ENCODE data around the gene PBX4.

The PBX4 gene

GRCh38 chr19:19649580-19649995 is 31.1 kb upstream of the PBX4 start:
- DNase-seq (ENCODE audit: low read depth in 2 of 2), result no peak

GRCh38 chr19:19649155-19649554 is 30.7 kb upstream of the PBX4 start:
- DNase-seq (ENCODE audit: low read depth in 2 of 2), result no peak

- no peak for DNase-seq (ENCODE audit: low read depth in 2 of 2)
Observed at GRCh38 chr19:19647037-19647835, 28.7 kb upstream of the PBX4 start.

- no peak for DNase-seq (ENCODE audit: low read depth in 2 of 2)
Observed at GRCh38 chr19:19645233-19645870, 26.9 kb upstream of the PBX4 start.

GRCh38 chr19:19644054-19644388 is 25.5 kb upstream of the PBX4 start:
- DNase-seq (ENCODE audit: low read depth in 2 of 2), result no peak

- DNase-seq (ENCODE audit: low read depth in 2 of 2), result peak; percentile 74 to 80
Observed at GRCh38 chr19:19643158-19644053, 24.9 kb upstream of the PBX4 start, which contains the start of gene GMIP. GMIP (minus strand) TSS chr19:19643657; CDS start chr19:19643529, 128 bp downstream.

GRCh38 chr19:19642506-19643157 is 24.1 kb upstream of the PBX4 start:
- peak; percentile 42 to 59 for DNase-seq (ENCODE audit: low read depth in 2 of 2)

- no peak for DNase-seq (ENCODE audit: low read depth in 2 of 2)
Observed at GRCh38 chr19:19637523-19638251, 19.2 kb upstream of the PBX4 start.

GRCh38 chr19:19637186-19637522 is 18.7 kb upstream of the PBX4 start:
- DNase-seq (ENCODE audit: low read depth in 2 of 2), result no peak

- DNase-seq (ENCODE audit: low read depth in 2 of 2), result no peak
Observed at GRCh38 chr19:19636573-19637185, 18.2 kb upstream of the PBX4 start.

- no peak for DNase-seq (ENCODE audit: low read depth in 2 of 2)
Observed at GRCh38 chr19:19635313-19635702, 16.8 kb upstream of the PBX4 start.

- no peak for DNase-seq (ENCODE audit: low read depth in 2 of 2)
Observed at GRCh38 chr19:19634516-19635312, 16.2 kb upstream of the PBX4 start.

- DNase-seq (ENCODE audit: low read depth in 2 of 2), result no peak
Observed at GRCh38 chr19:19633711-19634515, 15.4 kb upstream of the PBX4 start.

- DNase-seq (ENCODE audit: low read depth in 2 of 2), result no peak
Observed at GRCh38 chr19:19632661-19633060, 14.2 kb upstream of the PBX4 start.

GRCh38 chr19:19631346-19631745 is 12.9 kb upstream of the PBX4 start:
- DNase-seq (ENCODE audit: low read depth in 2 of 2), result no peak

- DNase-seq (ENCODE audit: low read depth in 2 of 2), result no peak
Observed at GRCh38 chr19:19630426-19630825, 11.9 kb upstream of the PBX4 start.

GRCh38 chr19:19630062-19630414 is 11.6 kb upstream of the PBX4 start:
- no peak for DNase-seq (ENCODE audit: low read depth in 2 of 2)

- peak in 1 of 2 donors; percentile 57 for DNase-seq (ENCODE audit: low read depth in 2 of 2)
Observed at GRCh38 chr19:19628501-19629134, 10.1 kb upstream of the PBX4 start.
